OCI-LY3 (cell line): ENCODE results near the gene CYTH1.

Experiments
- H2AFZ ChIP-seq: fragments of 200-600, 300-600 bp; shearing (Covaris generic); 2 replicates; pipeline ENCODE4 v1.6.0; 2014; ENCODE audit warnings: antibody characterized with exemption, low read depth, low read length
- H3K27ac ChIP-seq: fragments of 200-600, 300-600 bp; sonication (generic); 2 replicates; pipeline ENCODE4 v1.5.1; 2014; ENCODE audit warnings: mild to moderate bottlenecking, low read length, moderate library complexity, mixed read lengths
- H3K27me3 ChIP-seq: fragments of 200-600, 300-600 bp; sonication (generic); 2 replicates; pipeline ENCODE4 v1.6.1; 2014; ENCODE audit warnings: low read depth, low read length, mixed read lengths
- H3K36me3 ChIP-seq: fragments of 200-600, 300-600 bp; sonication (generic); replicated peaks from 2 replicates; pipeline ENCODE3; 2014; ENCODE audit warnings: low read depth, low read length, mixed read lengths
- H3K4me1 ChIP-seq: fragments of 300-600, 200-600 bp; sonication (generic); 2 replicates; pipeline ENCODE4 v1.6.1; 2014; ENCODE audit warnings: low read length, mixed read lengths
- H3K4me2 ChIP-seq: fragments of 200-600, 300-600 bp; sonication (generic); 2 replicates; pipeline ENCODE4 v1.6.1; 2014; ENCODE audit warnings: low read length, mixed read lengths
- H3K4me3 ChIP-seq: fragments of 300-600, 200-600 bp; sonication (generic); 2 replicates; pipeline ENCODE4 v1.5.1; 2014; ENCODE audit warnings: antibody characterized with exemption, mild to moderate bottlenecking, low read length, moderate library complexity
- H3K79me2 ChIP-seq: fragments of 300-600, 200-600 bp; shearing (Covaris generic); 2 replicates; pipeline ENCODE4 v1.6.1; 2014; ENCODE audit warnings: mild to moderate bottlenecking, low read length, mixed read lengths
- H3K9ac ChIP-seq: fragments of 300-600, 200-600 bp; shearing (Covaris generic); 2 replicates; pipeline ENCODE4 v1.6.0; 2014; ENCODE audit warnings: mild to moderate bottlenecking, low read length, moderate library complexity
- H3K9me3 ChIP-seq: fragments of 200-600, 300-600 bp; shearing (Covaris generic); 2 replicates; pipeline ENCODE4 v1.6.1; 2014; ENCODE audit warnings: low read length, mixed read lengths; ENCODE audit not compliant: insufficient read depth
- H4K20me1 ChIP-seq: fragments of 200-600, 300-600 bp; sonication (generic); 2 replicates; pipeline ENCODE4 v1.6.1; 2016; ENCODE audit warnings: low read length, mixed read lengths; ENCODE audit not compliant: insufficient read depth
- EZH2phosphoT487 ChIP-seq: fragments of 200-600 bp; shearing (Covaris generic); IDR thresholded peaks from 2 replicates; pipeline ENCODE4 v1.6.1; 2018; ENCODE audit warnings: antibody characterized with exemption, mixed run types, low read depth
- TF ChIP-seq, protein P1 (sequence below): fragments of 200-600, 300-600 bp; sonication (generic); IDR thresholded peaks from 2 replicates; pipeline ENCODE4 v1.5.1; 2014; ENCODE audit warnings: antibody characterized with exemption, low read length, low read depth

CYTH1 gene, protein sequence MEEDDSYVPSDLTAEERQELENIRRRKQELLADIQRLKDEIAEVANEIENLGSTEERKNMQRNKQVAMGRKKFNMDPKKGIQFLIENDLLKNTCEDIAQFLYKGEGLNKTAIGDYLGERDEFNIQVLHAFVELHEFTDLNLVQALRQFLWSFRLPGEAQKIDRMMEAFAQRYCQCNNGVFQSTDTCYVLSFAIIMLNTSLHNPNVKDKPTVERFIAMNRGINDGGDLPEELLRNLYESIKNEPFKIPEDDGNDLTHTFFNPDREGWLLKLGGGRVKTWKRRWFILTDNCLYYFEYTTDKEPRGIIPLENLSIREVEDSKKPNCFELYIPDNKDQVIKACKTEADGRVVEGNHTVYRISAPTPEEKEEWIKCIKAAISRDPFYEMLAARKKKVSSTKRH

DNA sequence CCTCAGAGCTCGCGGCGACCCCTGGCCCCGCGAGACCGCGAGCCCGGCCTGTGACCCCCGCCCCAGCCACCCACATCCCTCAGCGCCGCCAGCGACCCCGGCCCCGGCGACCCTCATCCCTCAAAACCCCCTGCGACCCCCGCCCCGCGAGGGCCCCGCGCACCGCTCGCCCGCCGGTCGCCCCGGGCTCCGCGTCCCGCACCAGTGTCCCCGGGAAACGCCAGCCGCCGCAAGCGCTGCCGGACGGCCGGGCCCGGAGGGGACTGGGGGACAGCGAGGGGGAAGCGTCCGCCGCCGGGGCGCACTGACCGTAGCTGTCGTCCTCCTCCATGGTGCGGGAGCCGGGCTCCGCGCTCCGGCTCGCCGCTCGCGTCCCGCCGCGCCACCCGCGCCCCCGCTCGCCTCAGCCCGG, at the start of gene CYTH1:
Gene CYTH1 (minus strand): TSS at position 381 of the 412 bp plus-strand sequence. CDS start 50 bp downstream, at position 331.
- peak within 1 kb of the TSS; percentile 89 for H3K4me2 ChIP-seq
- peak within 1 kb of the TSS; percentile 73 for H3K27ac ChIP-seq
- H3K4me1 ChIP-seq: peaks cover 29% of the 10 kb centered on the region
- H3K9me3 ChIP-seq: no peaks in the 10 kb centered on the region
- peak within 1 kb of the TSS; percentile 92 for H3K9ac ChIP-seq
- no peaks in the 10 kb centered on the region for H3K36me3 ChIP-seq
- H3K27me3 ChIP-seq: no peaks in the 10 kb centered on the region
- H4K20me1 ChIP-seq: peaks cover 5% of the 10 kb centered on the region; the same call in 1 of the 2 replicates
- H3K4me3 ChIP-seq: peak within 1 kb of the TSS; percentile 99
- H2AFZ ChIP-seq: peak within 1 kb of the TSS; percentile 83
- peaks cover 55% of the 10 kb centered on the region for H3K79me2 ChIP-seq
- TF ChIP-seq, protein P1, sequence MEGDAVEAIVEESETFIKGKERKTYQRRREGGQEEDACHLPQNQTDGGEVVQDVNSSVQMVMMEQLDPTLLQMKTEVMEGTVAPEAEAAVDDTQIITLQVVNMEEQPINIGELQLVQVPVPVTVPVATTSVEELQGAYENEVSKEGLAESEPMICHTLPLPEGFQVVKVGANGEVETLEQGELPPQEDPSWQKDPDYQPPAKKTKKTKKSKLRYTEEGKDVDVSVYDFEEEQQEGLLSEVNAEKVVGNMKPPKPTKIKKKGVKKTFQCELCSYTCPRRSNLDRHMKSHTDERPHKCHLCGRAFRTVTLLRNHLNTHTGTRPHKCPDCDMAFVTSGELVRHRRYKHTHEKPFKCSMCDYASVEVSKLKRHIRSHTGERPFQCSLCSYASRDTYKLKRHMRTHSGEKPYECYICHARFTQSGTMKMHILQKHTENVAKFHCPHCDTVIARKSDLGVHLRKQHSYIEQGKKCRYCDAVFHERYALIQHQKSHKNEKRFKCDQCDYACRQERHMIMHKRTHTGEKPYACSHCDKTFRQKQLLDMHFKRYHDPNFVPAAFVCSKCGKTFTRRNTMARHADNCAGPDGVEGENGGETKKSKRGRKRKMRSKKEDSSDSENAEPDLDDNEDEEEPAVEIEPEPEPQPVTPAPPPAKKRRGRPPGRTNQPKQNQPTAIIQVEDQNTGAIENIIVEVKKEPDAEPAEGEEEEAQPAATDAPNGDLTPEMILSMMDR: no peak

DNA sequence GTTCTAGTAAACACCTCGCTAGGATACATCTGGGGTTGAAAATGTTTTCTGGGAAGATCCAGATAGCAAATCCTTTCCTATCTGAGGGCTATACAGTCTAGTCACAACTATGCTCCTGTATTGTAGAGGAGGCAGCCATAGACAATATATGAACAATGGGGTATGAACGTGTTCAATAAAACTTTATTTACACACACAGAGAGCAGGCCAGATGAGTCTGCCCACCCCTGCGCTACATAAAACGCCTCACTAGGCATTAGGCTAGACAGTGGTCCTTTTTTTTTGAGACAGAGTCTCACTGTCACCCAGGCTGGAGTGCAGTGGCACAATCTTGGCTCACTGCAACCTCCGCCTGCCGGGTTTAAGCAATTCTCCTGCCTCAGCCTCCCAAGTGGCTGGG, 47.4 kb upstream of the CYTH1 start:
- peaks cover 3% of the 10 kb centered on the region; the same call in 1 of the 2 replicates for H4K20me1 ChIP-seq
- H2AFZ ChIP-seq: no peak overlapping the region
- peaks cover 71% of the 10 kb centered on the region for H3K79me2 ChIP-seq
- H3K9ac ChIP-seq: no peak overlapping the region
- no peak overlapping the region for H3K4me3 ChIP-seq
- peaks cover 11% of the 10 kb centered on the region for H3K4me1 ChIP-seq
- no peaks in the 10 kb centered on the region for H3K9me3 ChIP-seq
- no peak overlapping the region for H3K27ac ChIP-seq
- H3K27me3 ChIP-seq: no peaks in the 10 kb centered on the region
- H3K36me3 ChIP-seq: peaks cover 73% of the 10 kb centered on the region
- H3K4me2 ChIP-seq: no peak overlapping the region
- TF ChIP-seq, protein P1: no peak
- TF ChIP-seq EZH2phosphoT487: no peak

DNA sequence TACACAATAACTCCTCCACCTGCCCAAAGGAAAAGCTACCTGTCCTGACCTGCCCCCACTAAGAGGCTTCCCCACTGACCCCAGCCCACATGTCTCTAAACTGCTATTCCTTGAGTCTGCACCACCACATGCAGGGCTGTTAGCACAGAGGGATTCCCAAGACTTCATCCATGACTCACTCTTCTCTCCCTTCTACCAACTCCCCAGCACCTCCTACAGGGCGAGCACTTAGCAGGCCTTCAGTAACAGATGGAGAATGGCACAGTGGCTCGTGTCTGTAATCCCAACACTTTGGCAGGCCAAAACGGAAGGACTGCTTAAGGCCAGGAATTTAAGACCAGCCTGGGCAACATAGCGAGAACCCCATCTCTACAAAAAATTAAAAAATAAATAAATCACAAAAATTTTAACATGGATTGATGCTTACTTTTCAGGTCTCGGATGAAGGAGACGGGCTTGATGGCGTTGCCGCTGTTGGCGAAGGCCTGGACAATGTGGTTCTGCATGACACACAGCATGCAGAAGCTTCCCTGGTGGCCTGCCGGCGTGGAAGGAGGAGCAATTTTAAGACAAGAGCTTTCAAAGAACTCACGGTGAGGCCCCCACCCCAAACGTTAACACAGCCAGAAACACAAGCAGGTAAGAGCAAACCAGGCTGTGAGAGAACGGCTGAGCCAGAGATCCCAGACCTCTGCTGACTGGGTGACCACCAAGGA, 46.6 kb upstream of the CYTH1 start:
- H2AFZ ChIP-seq: no peak overlapping the region
- peaks cover 11% of the 10 kb centered on the region for H3K4me1 ChIP-seq

More for the DNA sequence above, 46.6 kb upstream of the CYTH1 start:
- Histone ChIP-seq H3K36me3 (peaks cover 79% of the 10 kb centered on the region), H3K27ac (no peak overlapping the region), H3K9ac (no peak overlapping the region), H3K4me2 (no peak overlapping the region), H3K4me3 (no peak overlapping the region), H3K27me3 (no peaks in the 10 kb centered on the region), H3K9me3 (no peaks in the 10 kb centered on the region), H3K79me2 (peaks cover 79% of the 10 kb centered on the region), H4K20me1 (peaks cover 10% of the 10 kb centered on the region; the same call in 1 of the 2 replicates)
- no peak for TF ChIP-seq EZH2phosphoT487
- TF ChIP-seq, protein P1: no peak
